GM23338 (cell line): ENCODE results near the gene LYL1. TPM values are rescaled to one million over a fixed set of nuclear protein-coding genes. Genes with fewer than 3 reads are reported as not detected.

ENCODE experiments used
- ATAC-seq: fragments of 200-7000 bp; cut with Tn5 transposase; 3 replicates; pipeline ENCODE4 v1.9.1; 2020
- DNase-seq: peaks from one replicate; pipeline ENCODE4 v3.0.0-alpha.2; 2015; ENCODE audit warnings: low spot score
- H2AFZ ChIP-seq: fragments of 200-600 bp; sonication (generic); 2 replicates; pipeline ENCODE4 v1.8.0; 2016; ENCODE audit warnings: antibody characterized with exemption, mild to moderate bottlenecking, moderate library complexity
- H3F3A ChIP-seq: fragments of 200-600 bp; sonication (generic); replicated peaks from 2 replicates; pipeline ENCODE4 v1.8.0; 2017; ENCODE audit warnings: antibody characterized with exemption, mixed run types, low read depth
- H3K27ac ChIP-seq: fragments of 200-600 bp; sonication (generic); 2 replicates; pipeline ENCODE4 v1.6.1; 2016; ENCODE audit warnings: low read depth
- H3K27me3 ChIP-seq: fragments of 200-600 bp; sonication (generic); 2 replicates; pipeline ENCODE4 v1.8.0; 2016; ENCODE audit warnings: mild to moderate bottlenecking, mixed run types, moderate library complexity; ENCODE audit not compliant: insufficient read depth
- H3K36me3 ChIP-seq: fragments of 200-600 bp; sonication (generic); 2 replicates; pipeline ENCODE4 v1.8.0; 2016; ENCODE audit warnings: mild to moderate bottlenecking; ENCODE audit not compliant: insufficient read depth
- H3K4me1 ChIP-seq: fragments of 200-600 bp; sonication (generic); 2 replicates; pipeline ENCODE4 v1.8.0; 2016; ENCODE audit warnings: mild to moderate bottlenecking, moderate library complexity; ENCODE audit not compliant: insufficient read depth
- H3K4me2 ChIP-seq: fragments of 200-600 bp; sonication (generic); 2 replicates; pipeline ENCODE4 v1.7.1; 2017; ENCODE audit warnings: mixed run types
- H3K4me3 ChIP-seq: fragments of 200-600 bp; sonication (generic); 2 replicates; pipeline ENCODE4 v1.6.1; 2016; ENCODE audit warnings: mixed run types
- H3K79me2 ChIP-seq: fragments of 200-600 bp; sonication (generic); replicated peaks from 2 replicates; pipeline ENCODE4 v1.8.0; 2017; ENCODE audit warnings: mild to moderate bottlenecking; ENCODE audit not compliant: insufficient read depth
- H3K9me2 ChIP-seq: fragments of 200-600 bp; sonication (generic); 2 replicates; pipeline ENCODE4 v1.8.0; 2017; ENCODE audit not compliant: insufficient read depth
- H4K20me1 ChIP-seq: fragments of 200-600 bp; sonication (generic); replicated peaks from 2 replicates; pipeline ENCODE4 v1.8.0; 2017; ENCODE audit warnings: mild to moderate bottlenecking; ENCODE audit not compliant: insufficient read depth
- H3K27ac Mint-ChIP-seq: 2 replicates; pipeline ENCODE4 v1.8.0; 2020; ENCODE audit warnings: inconsistent platforms, mild to moderate bottlenecking, moderate library complexity, mixed read lengths
- H3K27me3 Mint-ChIP-seq: 3 replicates; pipeline ENCODE4 v1.8.0; 2022; ENCODE audit warnings: low read depth, mild to moderate bottlenecking, moderate library complexity, mixed read lengths, inconsistent platforms; ENCODE audit not compliant: insufficient read depth, poor library complexity
- H3K36me3 Mint-ChIP-seq: 3 replicates; pipeline ENCODE4 v1.8.0; 2021; ENCODE audit warnings: low read depth, mild to moderate bottlenecking, inconsistent platforms, moderate library complexity, mixed read lengths
- H3K4me1 Mint-ChIP-seq: 3 replicates; pipeline ENCODE4 v1.8.0; 2020; ENCODE audit warnings: mild to moderate bottlenecking, inconsistent platforms, mixed read lengths
- H3K4me3 Mint-ChIP-seq: 3 replicates; pipeline ENCODE4 v1.8.0; 2021; ENCODE audit warnings: moderate library complexity, mild to moderate bottlenecking, inconsistent platforms, mixed read lengths
- H3K9me3 Mint-ChIP-seq: 3 replicates; pipeline ENCODE4 v1.8.0; 2020; ENCODE audit warnings: moderate library complexity, mild to moderate bottlenecking, inconsistent platforms, mixed read lengths
- CREB1 ChIP-seq: fragments of 250-450 bp; sonication (Bioruptor Pico); IDR thresholded peaks from 2 replicates; pipeline ENCODE4 v1.5.0; 2020; ENCODE audit warnings: low read depth, mild to moderate bottlenecking, moderate library complexity
- JUNB ChIP-seq: IDR thresholded peaks from one replicate; pipeline ENCODE4 v1.6.1; 2016; ENCODE audit warnings: antibody characterized with exemption; ENCODE audit not compliant: unreplicated experiment
- NANOG ChIP-seq: IDR thresholded peaks from 2 replicates; pipeline ENCODE4 v1.6.1; 2016; ENCODE audit warnings: antibody characterized with exemption, borderline replicate concordance
- STAT1 ChIP-seq: IDR thresholded peaks from one replicate; pipeline ENCODE4 v1.6.1; 2016; ENCODE audit warnings: antibody characterized with exemption; ENCODE audit not compliant: unreplicated experiment
- ZNF114 ChIP-seq: fragments of 250-450 bp; sonication (Bioruptor Pico); IDR thresholded peaks from 2 replicates; pipeline ENCODE4 v1.5.0; 2020; ENCODE audit warnings: mild to moderate bottlenecking, moderate library complexity
- polyA plus RNA-seq: library from polyadenylated mRNA; unstranded; fragments of >200 nt; fragmentation: Nextera tagmentation; extraction: Ambion mirVana; gene quantifications from 2 replicates; pipeline ENCODE4 v1.2.1, GENCODE V29; 2016
- total RNA-seq: library from RNA; depleted of rRNA; stranded (reverse); fragments of >200 nt; shearing (Covaris generic); gene quantifications from 2 replicates; pipeline ENCODE4 v1.2.3, GENCODE V29; 2014
- TF ChIP-seq, protein P1 (sequence below): fragments of 250-450 bp; sonication (Bioruptor Pico); IDR thresholded peaks from 2 replicates; pipeline ENCODE4 v1.5.0; 2020; ENCODE audit warnings: mild to moderate bottlenecking, moderate library complexity
- TF ChIP-seq, protein P2 (sequence below): IDR thresholded peaks from 2 replicates; pipeline ENCODE4 v1.6.1; 2016; ENCODE audit warnings: antibody characterized with exemption
- TF ChIP-seq, protein P3 (sequence below), 2 experiments: fragments of 200-600 bp in 1 of 2; sonication (generic) in 1 of 2; conservative IDR thresholded peaks; 2 replicates each; pipeline versions ENCODE4 v1.5.1 to v1.6.1; 2016 to 2017; ENCODE audit warnings: antibody characterized with exemption in 2 of 2, low read depth in 2 of 2, mild to moderate bottlenecking in 2 of 2, moderate library complexity in 1 of 2

The LYL1 gene
- total and polyA plus RNA-seq, 2 experiments from 2014 or later, result 1.2 to 2.2 TPM

DNA sequence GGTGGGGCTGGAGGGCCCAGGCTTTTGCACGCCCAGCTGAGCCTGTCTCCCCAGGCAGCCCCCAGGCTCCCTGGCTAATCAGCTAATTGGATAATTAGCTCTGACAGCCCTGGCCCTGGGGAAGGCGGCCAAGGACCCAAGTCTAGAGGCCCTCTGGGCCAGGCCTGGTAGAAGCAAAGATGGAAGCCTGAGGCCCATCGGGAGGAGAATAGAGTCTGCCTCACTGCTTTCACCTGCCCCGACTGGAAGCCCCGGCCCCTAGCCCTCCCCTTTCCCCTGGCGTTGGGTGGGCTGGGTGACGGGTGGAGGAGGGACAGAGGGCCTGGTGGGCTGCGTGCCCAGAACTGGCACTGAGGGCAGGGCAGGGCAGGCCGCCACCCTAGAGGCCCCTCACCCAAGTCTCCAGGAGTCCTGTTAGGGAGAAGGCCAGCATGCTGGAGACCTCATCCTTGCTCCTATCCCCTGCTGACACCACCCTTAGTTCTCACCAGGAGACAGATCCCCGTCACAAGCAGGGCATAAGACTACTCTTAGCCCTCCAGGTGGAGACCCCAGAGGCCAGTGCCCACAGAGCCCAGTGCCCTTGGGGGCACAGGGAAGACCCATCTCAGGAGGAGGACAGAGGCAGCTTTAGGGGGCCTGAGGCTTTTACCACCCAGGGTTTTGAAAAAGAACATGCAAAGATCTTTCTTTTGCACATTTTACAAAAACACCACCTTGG is 12.0 kb downstream of the LYL1 start (continued):
- TF ChIP-seq, protein P1, sequence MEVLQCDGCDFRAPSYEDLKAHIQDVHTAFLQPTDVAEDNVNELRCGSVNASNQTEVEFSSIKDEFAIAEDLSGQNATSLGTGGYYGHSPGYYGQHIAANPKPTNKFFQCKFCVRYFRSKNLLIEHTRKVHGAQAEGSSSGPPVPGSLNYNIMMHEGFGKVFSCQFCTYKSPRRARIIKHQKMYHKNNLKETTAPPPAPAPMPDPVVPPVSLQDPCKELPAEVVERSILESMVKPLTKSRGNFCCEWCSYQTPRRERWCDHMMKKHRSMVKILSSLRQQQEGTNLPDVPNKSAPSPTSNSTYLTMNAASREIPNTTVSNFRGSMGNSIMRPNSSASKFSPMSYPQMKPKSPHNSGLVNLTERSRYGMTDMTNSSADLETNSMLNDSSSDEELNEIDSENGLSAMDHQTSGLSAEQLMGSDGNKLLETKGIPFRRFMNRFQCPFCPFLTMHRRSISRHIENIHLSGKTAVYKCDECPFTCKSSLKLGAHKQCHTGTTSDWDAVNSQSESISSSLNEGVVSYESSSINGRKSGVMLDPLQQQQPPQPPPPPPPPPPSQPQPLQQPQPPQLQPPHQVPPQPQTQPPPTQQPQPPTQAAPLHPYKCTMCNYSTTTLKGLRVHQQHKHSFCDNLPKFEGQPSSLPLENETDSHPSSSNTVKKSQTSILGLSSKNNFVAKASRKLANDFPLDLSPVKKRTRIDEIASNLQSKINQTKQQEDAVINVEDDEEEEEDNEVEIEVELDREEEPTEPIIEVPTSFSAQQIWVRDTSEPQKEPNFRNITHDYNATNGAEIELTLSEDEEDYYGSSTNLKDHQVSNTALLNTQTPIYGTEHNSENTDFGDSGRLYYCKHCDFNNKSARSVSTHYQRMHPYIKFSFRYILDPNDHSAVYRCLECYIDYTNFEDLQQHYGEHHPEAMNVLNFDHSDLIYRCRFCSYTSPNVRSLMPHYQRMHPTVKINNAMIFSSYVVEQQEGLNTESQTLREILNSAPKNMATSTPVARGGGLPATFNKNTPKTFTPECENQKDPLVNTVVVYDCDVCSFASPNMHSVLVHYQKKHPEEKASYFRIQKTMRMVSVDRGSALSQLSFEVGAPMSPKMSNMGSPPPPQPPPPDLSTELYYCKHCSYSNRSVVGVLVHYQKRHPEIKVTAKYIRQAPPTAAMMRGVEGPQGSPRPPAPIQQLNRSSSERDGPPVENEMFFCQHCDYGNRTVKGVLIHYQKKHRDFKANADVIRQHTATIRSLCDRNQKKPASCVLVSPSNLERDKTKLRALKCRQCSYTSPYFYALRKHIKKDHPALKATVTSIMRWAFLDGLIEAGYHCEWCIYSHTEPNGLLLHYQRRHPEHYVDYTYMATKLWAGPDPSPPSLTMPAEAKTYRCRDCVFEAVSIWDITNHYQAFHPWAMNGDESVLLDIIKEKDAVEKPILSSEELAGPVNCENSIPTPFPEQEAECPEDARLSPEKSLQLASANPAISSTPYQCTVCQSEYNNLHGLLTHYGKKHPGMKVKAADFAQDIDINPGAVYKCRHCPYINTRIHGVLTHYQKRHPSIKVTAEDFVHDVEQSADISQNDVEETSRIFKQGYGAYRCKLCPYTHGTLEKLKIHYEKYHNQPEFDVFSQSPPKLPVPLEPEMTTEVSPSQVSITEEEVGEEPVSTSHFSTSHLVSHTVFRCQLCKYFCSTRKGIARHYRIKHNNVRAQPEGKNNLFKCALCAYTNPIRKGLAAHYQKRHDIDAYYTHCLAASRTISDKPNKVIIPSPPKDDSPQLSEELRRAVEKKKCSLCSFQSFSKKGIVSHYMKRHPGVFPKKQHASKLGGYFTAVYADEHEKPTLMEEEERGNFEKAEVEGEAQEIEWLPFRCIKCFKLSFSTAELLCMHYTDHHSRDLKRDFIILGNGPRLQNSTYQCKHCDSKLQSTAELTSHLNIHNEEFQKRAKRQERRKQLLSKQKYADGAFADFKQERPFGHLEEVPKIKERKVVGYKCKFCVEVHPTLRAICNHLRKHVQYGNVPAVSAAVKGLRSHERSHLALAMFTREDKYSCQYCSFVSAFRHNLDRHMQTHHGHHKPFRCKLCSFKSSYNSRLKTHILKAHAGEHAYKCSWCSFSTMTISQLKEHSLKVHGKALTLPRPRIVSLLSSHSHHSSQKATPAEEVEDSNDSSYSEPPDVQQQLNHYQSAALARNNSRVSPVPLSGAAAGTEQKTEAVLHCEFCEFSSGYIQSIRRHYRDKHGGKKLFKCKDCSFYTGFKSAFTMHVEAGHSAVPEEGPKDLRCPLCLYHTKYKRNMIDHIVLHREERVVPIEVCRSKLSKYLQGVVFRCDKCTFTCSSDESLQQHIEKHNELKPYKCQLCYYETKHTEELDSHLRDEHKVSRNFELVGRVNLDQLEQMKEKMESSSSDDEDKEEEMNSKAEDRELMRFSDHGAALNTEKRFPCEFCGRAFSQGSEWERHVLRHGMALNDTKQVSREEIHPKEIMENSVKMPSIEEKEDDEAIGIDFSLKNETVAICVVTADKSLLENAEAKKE, result no peak
- no peak for TF ChIP-seq JUNB
- no peak for TF ChIP-seq ZNF114
- TF ChIP-seq, protein P2, sequence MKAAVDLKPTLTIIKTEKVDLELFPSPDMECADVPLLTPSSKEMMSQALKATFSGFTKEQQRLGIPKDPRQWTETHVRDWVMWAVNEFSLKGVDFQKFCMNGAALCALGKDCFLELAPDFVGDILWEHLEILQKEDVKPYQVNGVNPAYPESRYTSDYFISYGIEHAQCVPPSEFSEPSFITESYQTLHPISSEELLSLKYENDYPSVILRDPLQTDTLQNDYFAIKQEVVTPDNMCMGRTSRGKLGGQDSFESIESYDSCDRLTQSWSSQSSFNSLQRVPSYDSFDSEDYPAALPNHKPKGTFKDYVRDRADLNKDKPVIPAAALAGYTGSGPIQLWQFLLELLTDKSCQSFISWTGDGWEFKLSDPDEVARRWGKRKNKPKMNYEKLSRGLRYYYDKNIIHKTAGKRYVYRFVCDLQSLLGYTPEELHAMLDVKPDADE, result no peak
- no peak for TF ChIP-seq STAT1
- no peak for TF ChIP-seq CREB1 (CRISPR knock-in tag)

DNA sequence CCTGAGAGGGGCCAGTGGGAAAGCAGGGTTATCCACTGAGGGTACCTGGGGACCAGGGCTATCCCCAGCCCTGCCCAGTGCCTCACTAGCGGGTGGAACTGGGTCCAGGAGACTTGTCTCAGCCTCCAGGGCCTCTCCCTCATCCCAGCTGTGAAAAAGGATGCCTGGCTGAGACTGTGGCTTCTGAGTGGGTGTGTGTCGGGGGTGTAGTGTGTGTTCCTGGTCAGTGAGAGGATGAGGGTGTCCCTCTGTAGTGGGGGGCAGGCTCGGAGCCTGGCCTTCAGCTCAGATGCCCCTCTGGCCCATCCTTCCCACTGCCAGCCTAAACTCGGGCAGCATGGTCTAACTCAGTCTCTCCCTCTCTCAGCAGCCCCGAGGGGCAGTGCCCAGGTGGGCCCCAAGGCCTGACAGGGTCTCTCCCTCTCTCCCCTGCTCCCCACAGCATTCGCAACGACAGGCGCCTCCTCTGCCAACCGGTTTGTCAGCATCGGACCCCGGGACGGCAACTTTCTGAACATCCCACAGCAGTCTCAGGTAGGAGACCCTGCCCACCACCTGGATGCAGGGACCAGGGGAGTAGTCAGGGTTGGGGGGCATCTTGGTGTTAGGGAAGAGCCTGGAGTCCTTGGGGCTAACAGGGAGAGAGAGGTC is 12.7 kb downstream of the LYL1 start:
- H3K27me3 ChIP-seq, result peaks cover 30% of the 10 kb centered on the region
- H3K4me1 ChIP-seq, result peaks cover 31% of the 10 kb centered on the region
- H3K36me3 ChIP-seq, result no peaks in the 10 kb centered on the region
- no peak overlapping the region for H3K4me3 ChIP-seq
- H3F3A ChIP-seq, result peaks cover 13% of the 10 kb centered on the region; the same call in 1 of the 2 replicates
- ATAC-seq (no peak), DNase-seq (no peak)
- Mint-ChIP-seq H3K9me3 (no peaks in the 10 kb centered on the region; the same call in 2 of the 3 replicates), H3K27ac (no peak overlapping the region), H3K36me3 (no peaks in the 10 kb centered on the region), H3K4me1 (peaks cover 35% of the 10 kb centered on the region), H3K4me3 (no peak overlapping the region), H3K27me3 (peaks cover 39% of the 10 kb centered on the region)
- no peaks in the 10 kb centered on the region for H4K20me1 ChIP-seq
- no peak overlapping the region for H2AFZ ChIP-seq
- no peak overlapping the region for H3K27ac ChIP-seq
- no peaks in the 10 kb centered on the region for H3K79me2 ChIP-seq
- H3K4me2 ChIP-seq, result no peak overlapping the region
- TF ChIP-seq, protein P3, sequence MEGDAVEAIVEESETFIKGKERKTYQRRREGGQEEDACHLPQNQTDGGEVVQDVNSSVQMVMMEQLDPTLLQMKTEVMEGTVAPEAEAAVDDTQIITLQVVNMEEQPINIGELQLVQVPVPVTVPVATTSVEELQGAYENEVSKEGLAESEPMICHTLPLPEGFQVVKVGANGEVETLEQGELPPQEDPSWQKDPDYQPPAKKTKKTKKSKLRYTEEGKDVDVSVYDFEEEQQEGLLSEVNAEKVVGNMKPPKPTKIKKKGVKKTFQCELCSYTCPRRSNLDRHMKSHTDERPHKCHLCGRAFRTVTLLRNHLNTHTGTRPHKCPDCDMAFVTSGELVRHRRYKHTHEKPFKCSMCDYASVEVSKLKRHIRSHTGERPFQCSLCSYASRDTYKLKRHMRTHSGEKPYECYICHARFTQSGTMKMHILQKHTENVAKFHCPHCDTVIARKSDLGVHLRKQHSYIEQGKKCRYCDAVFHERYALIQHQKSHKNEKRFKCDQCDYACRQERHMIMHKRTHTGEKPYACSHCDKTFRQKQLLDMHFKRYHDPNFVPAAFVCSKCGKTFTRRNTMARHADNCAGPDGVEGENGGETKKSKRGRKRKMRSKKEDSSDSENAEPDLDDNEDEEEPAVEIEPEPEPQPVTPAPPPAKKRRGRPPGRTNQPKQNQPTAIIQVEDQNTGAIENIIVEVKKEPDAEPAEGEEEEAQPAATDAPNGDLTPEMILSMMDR (conservative IDR thresholded peaks at IDR 0.05; ENCODE audit: low read depth in 2 of 2), result no peak
- TF ChIP-seq NANOG (no peak), STAT1 (no peak)
- no peaks in the 10 kb centered on the region for H3K9me2 ChIP-seq
